ENCODE measurements around the gene SNRNP25.
A peak's percentile ranks its signal among the peaks of the same experiment; 100 is the strongest.

SNRNP25 gene

DNA sequence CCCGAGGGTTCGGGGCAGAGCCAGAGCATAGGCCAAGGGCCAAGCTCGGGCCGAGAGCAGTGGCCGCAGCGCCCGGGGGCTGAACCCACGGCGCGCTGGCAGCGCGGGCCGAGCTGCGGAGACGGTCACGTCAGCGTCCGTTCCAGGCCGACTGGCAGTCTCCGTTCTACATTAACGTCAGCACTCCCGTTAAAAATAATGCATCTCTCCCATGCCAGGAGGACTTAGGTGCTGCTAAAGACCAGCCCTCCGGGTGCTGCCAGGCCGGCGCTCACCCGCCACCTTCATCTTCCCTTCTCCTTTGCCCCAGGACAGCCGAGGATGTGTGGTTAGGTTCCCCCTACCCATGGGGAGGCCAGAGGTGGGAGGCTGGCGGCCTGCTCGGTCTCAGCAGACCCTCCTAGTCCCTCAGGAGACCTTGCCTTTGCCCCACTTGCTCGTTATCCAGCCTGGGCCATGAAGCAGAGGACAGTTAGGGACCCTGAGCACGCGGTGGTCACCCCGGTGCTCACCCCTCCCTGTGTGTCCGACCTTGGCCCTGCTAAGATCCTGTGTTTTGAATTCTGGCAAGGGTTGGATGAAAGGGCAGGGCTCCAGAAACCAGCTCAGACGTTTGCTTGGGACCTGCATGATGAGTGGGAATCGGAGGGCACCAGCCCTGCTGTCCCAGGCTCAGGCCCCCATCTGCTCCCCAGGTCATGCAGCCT is 25.0 kb downstream of the SNRNP25 start:
- DNase-seq: no peak

DNA sequence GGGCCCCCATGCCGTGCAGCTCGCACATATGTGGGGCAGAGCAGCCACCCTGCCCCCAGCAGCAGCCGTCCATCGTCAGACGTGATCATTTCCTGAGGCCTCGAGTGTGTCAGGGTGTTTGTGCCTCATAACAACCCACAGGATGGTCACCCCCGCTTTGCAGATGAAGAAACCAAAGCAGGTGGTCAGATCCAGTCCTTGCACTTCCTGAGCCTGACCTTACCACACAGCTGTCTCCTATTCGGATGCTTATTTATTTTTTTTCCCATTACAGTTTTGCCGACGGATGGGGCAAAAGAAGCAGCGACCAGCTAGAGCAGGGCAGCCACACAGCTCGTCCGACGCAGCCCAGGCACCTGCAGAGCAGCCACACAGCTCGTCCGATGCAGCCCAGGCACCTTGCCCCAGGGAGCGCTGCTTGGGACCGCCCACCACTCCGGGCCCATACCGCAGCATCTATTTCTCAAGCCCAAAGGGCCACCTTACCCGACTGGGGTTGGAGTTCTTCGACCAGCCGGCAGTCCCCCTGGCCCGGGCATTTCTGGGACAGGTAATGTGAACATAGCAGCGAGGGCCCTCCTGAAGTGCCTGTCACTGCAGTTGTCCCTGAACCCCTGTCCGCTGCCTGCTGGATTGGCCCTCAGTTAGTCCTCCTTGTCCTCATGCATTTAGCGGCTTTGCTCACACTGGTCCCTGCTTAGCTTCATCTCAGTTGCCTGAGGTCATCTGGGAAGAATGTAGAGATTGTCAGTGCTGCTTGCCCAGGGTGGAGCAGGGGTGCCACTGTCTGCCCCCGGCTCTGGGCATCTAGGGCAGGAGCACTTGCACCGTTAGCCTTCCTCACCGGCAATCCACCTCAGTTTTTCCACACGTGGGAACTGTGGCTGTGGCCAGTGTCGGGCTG is 25.8 kb downstream of the SNRNP25 start:
- DNase-seq: no peak

DNA sequence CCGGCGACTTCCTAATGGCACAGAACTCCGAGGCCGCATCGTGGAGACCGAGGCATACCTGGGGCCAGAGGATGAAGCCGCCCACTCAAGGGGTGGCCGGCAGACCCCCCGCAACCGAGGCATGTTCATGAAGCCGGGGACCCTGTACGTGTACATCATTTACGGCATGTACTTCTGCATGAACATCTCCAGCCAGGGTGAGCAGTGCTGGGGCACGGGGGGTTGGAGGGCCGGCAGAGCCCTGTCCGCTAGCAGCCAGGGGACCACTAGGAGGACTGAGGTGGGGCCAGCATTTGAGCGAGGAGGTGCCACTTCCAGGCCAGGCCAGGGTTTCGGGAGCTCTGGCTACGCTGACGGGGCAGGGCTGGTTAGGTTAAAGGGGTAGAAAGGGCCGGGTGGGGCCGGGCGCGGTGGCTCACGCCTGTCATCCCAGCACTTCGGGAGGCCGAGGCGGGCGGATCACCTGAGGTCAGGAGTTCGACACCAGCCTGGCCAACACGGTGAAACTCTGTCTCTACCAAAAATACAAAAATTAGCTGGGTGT is 29.5 kb downstream of the SNRNP25 start:
- DNase-seq: no peak

DNA sequence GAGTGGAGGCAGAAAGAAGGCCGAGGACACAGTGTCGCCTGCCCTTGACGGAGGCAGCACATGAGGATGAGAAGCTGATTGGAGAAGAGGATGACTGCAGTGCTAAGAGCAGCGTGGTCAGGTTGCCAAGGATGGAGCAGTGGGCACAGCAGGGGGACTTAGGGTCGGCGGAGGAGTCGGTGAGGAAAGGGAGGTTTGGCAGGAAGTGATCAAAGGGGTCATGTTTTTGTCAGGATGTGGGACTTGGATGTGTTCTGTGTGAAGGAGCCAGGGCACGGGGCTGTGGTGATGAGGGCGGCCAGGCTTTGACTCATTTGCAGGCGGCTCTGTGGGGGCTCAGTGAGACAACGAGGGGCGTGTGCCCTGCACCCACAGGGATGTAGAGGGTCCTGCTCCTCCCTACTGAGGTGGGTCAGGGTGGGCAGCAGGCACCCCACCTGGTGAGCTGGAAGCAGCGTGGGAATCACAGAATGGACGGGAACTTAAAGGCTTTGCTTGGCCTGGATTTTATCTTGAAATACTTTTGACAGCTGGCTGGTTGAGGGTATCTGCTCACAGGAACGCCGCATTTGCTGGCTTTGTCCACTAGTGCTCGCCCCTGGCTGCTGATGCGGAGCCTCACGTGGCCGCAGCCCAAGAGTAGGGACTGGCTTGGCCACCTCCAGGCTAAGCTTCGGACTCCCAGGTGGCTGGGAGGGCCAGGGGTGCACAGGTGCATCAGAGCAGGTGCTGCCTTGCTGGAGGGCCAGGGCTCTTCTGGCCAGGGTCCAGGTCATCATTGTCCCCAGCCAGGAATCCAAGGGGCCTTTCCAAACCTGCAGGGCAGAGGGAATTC is 30.4 kb downstream of the SNRNP25 start:
- DNase-seq: no peak

DNA sequence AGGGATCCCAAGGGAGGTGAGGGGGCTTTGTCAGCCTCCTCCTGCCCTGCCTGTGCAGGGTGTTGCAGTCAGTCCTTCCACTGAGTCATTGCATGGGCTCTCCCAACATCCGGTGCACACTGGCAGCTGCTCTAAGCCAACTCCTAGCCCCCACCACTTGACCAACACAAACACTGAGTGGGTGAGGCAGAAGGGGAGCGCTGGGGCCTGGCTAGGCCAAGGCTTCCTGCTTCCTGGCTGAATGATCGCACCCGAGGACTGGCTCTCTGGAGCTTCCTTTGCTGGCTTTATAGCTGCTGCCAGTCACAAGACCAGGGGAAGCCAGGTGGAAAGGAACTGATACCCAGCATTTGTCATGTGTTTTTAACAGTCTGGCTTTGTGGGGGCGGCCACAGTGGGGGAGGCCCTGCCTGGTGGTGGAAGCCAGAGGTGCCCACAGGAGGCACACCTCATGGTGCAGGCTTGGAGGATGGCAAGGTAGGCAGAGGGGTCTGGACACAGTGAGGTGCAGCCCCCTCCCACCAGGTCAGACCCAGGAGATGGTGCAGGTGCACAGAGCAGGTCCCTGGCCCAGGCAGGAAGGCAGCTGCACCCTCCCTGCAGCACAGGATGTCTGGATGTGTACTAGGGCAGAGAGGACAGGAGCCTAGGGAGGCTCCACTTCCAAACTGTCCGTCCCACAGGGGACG is 31.2 kb downstream of the SNRNP25 start:
- peak; percentile 55 for DNase-seq

DNA sequence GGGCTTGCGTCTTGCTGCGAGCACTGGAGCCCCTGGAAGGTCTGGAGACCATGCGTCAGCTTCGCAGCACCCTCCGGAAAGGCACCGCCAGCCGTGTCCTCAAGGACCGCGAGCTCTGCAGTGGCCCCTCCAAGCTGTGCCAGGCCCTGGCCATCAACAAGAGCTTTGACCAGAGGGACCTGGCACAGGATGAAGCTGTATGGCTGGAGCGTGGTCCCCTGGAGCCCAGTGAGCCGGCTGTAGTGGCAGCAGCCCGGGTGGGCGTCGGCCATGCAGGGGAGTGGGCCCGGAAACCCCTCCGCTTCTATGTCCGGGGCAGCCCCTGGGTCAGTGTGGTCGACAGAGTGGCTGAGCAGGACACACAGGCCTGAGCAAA is 31.8 kb downstream of the SNRNP25 start:
- DNase-seq: no peak

DNA sequence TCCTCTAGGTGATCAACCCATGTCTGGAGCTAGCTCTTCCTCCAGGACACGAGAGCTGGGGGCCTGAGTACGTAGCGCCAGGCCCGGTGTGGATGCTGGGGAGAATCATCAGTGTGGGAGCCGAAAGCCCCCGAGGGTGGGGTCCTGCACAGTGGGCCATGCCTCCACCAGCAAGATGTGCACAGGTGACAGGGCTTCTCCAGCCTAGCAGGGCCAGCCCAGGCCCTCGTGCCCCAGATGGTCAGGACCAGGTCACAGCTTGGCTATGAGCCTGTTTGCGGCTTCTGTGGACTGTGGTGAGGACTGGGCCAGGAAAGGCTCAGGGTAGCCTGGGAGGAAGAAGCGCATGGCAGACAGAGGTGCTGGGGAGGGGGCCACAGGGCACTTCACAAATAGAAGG is 32.2 kb downstream of the SNRNP25 start:
- no peak for DNase-seq

DNA sequence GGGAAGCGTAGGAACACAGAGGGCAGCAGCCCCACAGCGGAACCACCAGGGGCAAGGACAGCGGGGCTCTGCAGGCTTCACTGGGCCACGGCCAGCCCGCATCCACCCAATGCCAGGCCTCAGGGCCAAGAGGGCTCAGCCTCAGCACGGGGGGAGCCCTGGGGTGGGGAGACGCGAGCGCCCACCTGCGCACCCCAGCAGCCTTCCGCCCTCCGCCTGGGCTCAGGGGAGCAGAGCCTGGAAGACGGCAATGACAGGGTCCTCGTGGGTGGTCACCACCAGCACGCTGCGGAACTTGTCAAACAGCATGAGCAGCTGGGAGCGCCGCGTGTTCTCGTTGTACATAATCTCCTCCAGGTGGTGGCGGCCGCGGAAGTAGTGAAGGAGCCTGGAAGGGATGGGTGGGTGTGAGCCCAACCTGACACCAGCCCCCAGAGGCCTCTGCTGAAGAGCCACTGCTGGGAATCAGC is 32.9 kb downstream of the SNRNP25 start:
- no peak for DNase-seq

DNA sequence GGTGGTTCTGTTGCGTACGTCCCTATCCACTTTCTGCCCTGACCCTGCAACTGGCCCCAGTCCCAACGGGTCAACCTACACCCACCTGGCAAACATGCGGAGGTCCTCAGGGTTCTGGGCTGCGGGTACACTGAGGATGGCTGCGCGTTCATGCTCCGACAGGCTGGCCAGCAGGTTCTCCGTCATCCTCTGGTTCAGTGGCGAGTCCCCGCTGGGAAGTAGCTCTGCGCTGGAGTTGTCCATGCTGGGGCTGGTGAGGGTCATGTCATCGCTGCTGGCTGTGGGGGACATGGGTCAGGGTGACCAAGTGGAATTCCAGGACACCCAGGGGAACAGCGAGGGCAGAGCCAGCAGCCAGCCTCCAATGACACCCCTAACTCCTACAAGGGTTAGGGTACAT is 35.0 kb downstream of the SNRNP25 start:
- no peak for DNase-seq

DNA sequence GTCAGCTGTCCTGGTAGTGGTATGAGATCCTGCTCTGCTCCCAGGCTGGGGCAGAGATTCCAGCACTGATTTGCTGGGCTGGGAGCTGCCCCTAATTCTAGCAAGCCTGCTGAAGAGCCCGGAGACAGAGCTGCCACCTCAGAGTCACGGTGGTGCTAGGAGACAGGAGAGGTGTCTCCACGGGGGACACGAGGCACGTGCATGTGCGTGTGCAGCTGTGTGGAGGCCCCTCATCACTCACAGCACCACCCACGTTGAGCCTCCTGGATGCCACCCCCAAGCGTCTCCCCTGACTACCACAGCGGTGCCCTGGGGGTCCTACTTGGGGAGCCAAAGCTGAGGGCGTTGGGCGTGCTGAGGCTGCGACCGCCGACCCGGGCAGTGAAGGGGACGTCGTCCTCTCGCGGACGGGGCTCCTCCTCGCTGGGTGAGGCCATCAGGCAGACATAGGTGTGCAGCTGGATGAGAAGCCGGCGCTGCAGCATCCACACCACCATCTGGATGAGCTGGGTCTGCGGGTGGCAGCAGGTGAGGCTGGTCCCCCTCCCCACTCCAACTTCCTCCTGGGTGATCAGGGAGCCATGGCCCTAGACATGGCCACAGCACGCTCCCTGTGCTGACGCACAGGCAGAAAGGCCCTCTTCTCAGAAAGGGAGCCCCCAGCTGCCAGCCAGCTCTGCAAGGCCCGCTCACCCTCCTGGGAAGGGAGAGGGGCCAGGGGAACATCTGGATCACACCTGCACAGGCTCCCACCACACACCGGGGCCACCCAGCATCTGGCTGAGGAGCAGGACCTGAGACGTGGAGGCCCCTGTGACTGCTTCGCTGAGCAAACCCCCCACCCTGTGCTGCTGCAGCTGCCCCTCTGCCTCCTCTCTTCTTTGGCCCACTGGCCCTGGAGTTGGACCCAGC is 36.0 kb downstream of the SNRNP25 start:
- no peak for DNase-seq

DNA sequence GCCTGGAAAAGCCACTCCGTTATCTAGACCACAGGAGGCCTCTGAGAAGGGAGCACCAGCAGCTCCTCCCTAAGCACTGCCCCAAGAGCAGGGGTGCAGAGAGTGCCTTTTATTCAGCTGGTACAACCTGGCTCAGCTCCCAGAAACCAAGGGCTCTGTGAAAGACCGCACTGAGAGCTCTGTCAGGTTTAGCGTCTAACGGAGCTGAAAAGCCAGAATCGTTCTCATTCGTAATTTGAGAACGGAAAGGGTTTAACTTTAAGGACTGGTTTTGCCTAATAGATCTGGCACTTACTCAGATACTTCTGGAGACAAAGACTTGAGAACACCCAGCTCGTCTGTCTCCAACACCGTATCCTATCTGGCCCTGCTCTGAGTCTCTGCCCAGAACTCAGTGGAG is 37.9 kb downstream of the SNRNP25 start:
- DNase-seq: no peak

DNA sequence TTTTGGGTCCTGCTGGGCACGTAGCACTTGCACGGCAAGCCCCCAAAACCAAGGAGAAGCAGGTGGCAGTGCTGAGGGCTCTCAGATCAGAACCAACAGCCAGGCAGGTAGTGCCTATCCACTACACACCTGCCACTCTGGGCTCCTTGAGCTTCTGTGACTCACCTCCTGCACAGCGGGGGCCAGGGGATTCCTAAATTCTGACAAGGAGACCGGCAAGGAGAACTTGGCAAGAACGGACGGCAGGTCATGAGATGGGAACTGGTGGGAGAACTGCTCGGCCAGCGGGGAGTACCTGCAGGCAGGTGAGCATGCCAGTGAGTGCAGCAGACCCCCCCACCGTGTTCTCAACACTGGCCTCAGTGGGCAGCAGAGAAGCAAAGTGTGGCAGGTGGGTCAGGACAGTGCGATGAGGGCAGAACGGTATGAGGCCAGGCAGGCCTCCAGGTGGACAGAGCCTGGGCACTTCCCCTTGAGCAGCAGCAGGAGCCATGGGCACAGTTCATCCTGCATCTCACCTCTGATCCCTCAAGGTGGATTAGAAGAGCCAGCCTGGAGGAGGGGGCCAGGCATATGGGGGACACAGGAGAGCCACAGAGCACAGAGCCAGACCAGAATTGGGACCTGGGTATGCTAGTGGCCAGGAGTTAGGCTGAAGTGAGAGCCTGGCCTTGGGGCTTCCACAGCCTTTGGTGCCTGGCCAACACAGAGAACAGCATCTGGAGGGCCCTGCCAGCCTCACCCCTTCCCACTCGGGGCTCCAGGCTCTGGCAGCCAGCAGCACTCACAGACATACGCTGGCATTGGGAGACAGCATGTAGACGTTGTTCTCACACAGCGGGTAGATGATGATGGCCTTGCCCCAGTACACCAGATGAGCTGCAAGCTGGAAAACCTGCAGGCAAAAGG is 39.1 kb downstream of the SNRNP25 start:
- DNase-seq: no peak

DNA sequence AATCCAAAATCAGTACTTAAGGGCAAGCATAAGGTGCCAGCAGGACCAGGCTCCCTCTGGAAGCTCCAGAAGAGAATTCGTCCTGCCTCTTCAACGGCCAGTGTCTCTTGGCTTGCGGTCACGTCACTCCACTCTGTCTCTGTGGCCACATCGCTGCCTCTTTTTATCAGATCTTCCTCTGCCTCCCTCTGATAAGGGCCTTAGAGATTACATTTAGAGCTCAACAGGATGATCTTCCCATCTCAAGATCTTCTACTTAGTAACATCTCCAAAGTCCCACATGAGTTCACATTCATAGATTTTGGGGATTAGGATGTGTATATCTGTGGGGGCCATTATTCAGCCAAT is 41.3 kb downstream of the SNRNP25 start:
- no peak for DNase-seq

DNA sequence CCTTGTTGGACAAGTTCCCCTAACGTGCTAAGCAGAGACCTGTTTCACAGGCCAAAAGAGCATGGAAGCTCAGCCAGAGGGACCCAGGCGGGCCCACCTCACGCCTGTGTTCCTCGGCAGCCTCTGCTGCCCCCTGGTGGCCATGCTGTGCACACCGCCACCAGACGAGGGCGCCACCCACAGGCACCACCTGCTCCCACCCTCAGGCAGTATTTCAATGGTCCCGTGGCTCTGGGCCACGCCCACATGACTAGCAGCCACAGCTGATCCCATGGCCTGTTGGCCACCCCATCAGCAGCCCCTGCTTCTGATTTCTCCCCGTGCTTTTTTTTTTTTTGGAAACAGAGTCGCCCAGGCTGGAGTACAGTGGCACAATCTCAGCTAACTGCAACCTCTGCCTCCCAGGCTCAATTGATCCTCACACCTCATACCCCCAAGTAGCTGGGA is 43.3 kb downstream of the SNRNP25 start:
- peak; percentile 89 for DNase-seq

DNA sequence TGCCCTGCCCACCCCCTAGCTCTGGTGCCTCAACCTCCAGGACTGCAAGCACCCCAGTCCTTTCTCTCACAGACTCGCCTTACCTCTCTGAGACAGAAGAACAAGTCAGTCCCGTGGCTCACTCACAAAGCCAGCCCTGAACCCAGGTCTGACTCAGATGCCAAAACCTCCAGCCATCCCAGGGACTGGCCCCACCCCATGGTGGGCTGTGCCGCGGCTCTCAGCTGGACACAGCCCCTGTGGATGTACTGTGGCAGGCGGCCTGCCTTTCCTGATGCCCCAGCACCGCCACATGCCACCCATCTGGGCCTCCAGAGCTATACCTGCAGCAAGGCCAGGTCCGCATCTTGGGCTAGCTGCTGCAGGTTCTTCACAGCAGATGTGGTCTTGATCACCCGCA is 44.2 kb downstream of the SNRNP25 start:
- no peak for DNase-seq

DNA sequence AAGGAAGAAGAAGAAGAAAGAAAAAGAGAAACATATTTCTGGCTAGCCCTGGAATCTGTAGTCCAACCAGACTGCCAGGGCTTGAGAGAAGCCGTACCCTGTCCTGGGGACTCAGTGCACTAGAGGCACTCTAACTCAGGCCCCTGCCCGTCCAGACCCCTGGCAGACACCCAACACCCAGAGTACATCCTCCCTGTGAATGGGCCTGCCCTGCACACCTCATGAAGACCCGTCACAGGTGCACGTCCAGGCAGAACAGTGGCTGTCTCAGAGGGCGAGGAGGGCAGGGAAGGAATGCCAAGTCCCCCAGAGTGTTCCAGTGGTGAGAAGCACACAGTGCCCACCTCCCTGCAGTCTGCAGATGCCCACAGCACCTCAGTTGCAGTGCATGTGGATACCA is 47.4 kb downstream of the SNRNP25 start:
- no peak for DNase-seq

DNA sequence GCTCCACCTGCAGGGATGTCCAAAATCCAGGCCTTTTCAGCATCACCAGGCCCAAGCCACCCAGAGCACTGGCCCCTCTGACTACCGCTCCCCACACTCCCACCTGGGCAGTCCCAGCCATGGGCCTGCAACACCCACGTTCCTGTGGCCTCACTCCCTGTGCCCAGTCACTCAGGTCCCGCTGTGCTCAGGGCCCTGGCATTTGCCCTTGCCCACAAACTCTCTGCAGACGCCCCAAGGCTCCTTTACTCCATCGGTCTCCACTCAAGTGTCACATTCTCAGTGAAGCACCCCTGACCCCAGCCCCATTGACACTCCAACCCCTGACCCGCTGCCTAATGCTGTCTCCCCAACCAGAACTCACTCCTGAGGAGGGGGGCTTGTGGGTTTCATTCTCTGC is 48.0 kb downstream of the SNRNP25 start:
- DNase-seq: no peak

DNA sequence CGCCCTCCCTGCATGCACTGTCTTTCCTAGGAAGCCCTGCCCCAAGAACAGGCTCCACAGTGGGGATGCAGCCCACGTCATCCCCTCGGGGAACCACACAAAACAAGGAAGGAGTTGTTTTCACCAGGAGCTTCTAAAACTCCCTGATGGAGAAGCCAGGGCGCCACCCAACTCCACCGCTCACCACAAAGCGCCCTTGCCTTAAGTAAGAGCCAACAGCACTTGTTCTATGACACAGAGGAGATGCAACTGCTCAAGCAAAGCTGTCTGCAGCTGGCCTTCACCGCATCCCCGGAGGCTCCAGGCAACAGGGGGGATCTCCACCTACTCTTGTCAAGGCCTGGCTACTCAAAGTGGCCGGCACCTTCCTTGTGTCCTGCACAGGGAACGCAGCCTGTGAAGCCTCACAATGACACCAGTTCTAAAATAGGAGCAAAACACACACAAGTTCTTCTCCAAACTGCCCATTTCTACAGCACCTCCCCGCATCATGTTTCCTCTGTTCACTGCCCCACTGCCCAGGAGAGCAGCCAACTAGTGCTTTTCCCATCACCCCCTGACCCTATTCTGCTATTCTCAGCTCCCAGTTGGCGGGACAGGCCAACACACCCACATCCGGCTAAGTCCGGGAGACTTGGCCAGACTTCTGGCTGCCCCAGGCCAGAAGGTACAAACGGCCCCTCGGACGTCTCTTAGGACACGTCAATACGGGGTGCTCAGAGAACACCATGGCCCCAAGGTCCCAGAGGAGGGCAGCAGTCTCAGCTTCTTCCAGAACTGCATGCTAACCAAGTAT is 48.6 kb downstream of the SNRNP25 start:
- no peak for DNase-seq

DNA sequence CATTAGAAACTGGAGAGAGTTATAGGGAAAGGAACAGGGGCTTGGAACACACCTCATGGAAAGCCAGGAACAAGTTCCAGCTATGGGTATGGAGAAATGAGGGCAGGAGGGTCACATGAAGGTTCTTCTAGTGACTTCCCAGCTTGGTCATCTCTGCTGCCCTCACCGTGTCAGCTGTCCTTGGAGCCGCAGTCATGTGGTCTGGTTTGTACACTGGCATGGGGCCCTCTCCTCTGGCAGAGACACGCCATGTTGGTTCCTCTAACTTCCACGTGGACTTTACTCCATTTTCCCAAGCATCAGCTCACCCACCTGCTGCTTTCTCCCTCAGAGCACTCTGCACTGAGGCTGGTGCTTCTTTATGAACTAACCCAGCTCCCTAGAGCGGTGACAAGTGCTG is 50.7 kb downstream of the SNRNP25 start:
- no peak for DNase-seq
